GM13977 (cell line): ENCODE data around the gene ALG2.
A peak's percentile ranks its signal among the peaks of the same experiment; 100 is the strongest.

Experiments used
- DNase-seq: peaks from one replicate; pipeline ENCODE4 v3.0.0; 2012; ENCODE audit warnings: low spot score
- CTCF ChIP-seq: IDR thresholded peaks from 2 replicates; pipeline ENCODE4 v1.5.1; 2012; ENCODE audit warnings: mild to moderate bottlenecking, control low read depth; ENCODE audit not compliant: insufficient read depth; ENCODE audit errors: extremely low read depth, missing control alignments
- in situ Hi-C: fragments of 300-500 bp; cut with MboI; formaldehyde crosslinking; loops from one replicate; pipeline ENCODE4 v1.12.0; 2022; ENCODE audit warnings: low sequenced_read_pairs, low pct_unique_long_range_greater_than_20kb, mixed read lengths, inconsistent platforms; ENCODE audit not compliant: unreplicated experiment

The ALG2 gene

GRCh38 chr9:99230206-99230605, 8.5 kb upstream of the ALG2 start:
- DNase-seq = no peak
- in situ Hi-C loops = no loop called here
- TF ChIP-seq CTCF = no peak

GRCh38 chr9:99226054-99226453, 4.3 kb upstream of the ALG2 start:
- DNase-seq = no peak
- TF ChIP-seq CTCF = no peak
- in situ Hi-C loops = no loop called here

DNA sequence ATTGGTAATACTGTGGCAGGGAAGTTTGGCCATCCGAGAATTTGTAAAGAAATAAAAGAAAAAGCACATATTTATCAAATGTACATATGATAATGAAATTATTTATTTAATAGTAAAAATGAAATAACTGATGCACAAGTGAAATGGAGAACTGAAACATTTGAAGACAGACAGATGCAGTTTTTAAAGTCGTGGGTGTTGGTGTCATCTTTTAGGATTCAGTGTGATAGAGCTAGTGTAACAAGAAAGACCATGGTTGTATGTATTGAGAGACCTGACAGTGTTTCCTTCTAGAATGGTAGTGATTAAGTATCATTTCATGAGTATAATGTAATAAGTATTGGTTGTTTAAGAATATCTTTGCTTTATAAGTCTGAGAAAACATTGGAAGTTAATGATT, 2.7 kb upstream of the ALG2 start:
- DNase-seq = no peak
- in situ Hi-C loops = no loop called here

GRCh38 chr9:99222416-99223270, 901 bp upstream of the ALG2 start:
- DNase-seq = no peak

More for the DNA sequence above, 2.7 kb upstream of the ALG2 start:
- TF ChIP-seq CTCF = no peak

GRCh38 chr9:99221266-99221620, 499 bp downstream of the ALG2 start:
- DNase-seq = no peak
- no peak for TF ChIP-seq CTCF
- in situ Hi-C loops = no loop called here

More at GRCh38 chr9:99222416-99223270, 901 bp upstream of the ALG2 start:
- in situ Hi-C loops = no loop called here
- TF ChIP-seq CTCF = peak; percentile 4

DNA sequence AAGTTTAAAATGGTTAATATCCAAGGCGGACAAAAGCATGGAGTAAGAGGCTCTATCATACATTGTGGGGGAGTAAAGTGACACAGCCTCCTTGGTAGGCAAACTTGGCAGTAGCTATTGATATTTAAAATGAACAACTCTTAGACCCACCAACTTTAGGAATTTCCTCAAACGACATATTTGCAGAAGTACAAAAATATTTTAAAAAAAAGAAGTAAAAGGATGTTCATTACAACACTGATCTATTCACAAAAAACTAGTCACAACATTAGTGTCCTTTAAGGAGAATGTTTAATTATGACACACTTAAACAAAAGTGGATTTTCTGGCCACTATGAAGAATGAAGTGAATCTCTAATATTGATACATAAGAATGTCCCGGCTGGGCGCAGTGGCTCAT, 1.7 kb downstream of the ALG2 start:
- in situ Hi-C loops = no loop called here
- TF ChIP-seq CTCF = no peak
- DNase-seq = no peak
